Caco-2 (cell line): Measurements from ENCODE around the gene COL4A6. TPM values are rescaled to one million over a fixed set of nuclear protein-coding genes. Genes with fewer than 3 reads are reported as not detected.

Experiments used
- BruUV-seq: library from RNA; stranded (reverse); fragments of 400-500 nt; replicated peaks from 2 replicates; lab custom pipeline; 2021; lab: Mats Ljungman, UMichigan
- CTCF ChIA-PET: fragments of 300-600 bp; sonication (Branson Sonifier 250); formaldehyde crosslinking; loops from one replicate; lab custom pipeline; 2022; ENCODE audit warnings: antibody characterized with exemption; lab: Charles Lee
- POLR2A ChIA-PET: fragments of 300-600 bp; sonication (Branson Sonifier 250); formaldehyde crosslinking; loops from one replicate; lab custom pipeline; 2022; ENCODE audit warnings: antibody characterized with exemption; lab: Charles Lee
- DNase-seq, 2 experiments: peaks; one replicate each; pipeline versions ENCODE4 v3.0.0 to v3.0.0-alpha.2; 2020 to 2022
- H3K27me3 ChIP-seq: replicated peaks from 2 replicates; pipeline ENCODE4 v1.6.0; 2011; ENCODE audit warnings: low read length; ENCODE audit not compliant: control insufficient read depth, insufficient read depth
- H3K36me3 ChIP-seq: 2 replicates; pipeline ENCODE4 v1.5.1; 2011; ENCODE audit warnings: low read length; ENCODE audit not compliant: control insufficient read depth, insufficient read depth
- H3K4me1 ChIP-seq: fragments of 250-450 bp; sonication (Bioruptor Pico); 2 replicates; pipeline ENCODE4 v1.5.1; 2020; ENCODE audit warnings: mild to moderate bottlenecking
- H3K4me3 ChIP-seq: 2 replicates; pipeline ENCODE4 v1.5.1; 2011; ENCODE audit warnings: low read depth, mild to moderate bottlenecking, control low read depth, low read length
- H3K9me3 ChIP-seq: fragments of 250-450 bp; sonication (Bioruptor Pico); 2 replicates; pipeline ENCODE4 v1.5.1; 2020; ENCODE audit warnings: mild to moderate bottlenecking, moderate library complexity
- H3K27ac Mint-ChIP-seq: one replicate; pipeline ENCODE4 v1.8.0; 2022; ENCODE audit warnings: mixed read lengths; ENCODE audit not compliant: unreplicated experiment
- H3K27me3 Mint-ChIP-seq: one replicate; pipeline ENCODE4 v1.8.0; 2022; ENCODE audit warnings: mixed read lengths; ENCODE audit not compliant: insufficient read depth, unreplicated experiment
- H3K36me3 Mint-ChIP-seq: one replicate; pipeline ENCODE4 v1.8.0; 2022; ENCODE audit warnings: mild to moderate bottlenecking, mixed read lengths; ENCODE audit not compliant: insufficient read depth, unreplicated experiment
- H3K4me1 Mint-ChIP-seq: one replicate; pipeline ENCODE4 v1.8.0; 2022; ENCODE audit warnings: low read depth, mixed read lengths; ENCODE audit not compliant: unreplicated experiment
- H3K4me3 Mint-ChIP-seq: one replicate; pipeline ENCODE4 v1.8.0; 2022; ENCODE audit warnings: mild to moderate bottlenecking, moderate library complexity, mixed read lengths; ENCODE audit not compliant: unreplicated experiment
- H3K9me3 Mint-ChIP-seq: one replicate; pipeline ENCODE4 v1.8.0; 2022; ENCODE audit warnings: mixed read lengths; ENCODE audit not compliant: unreplicated experiment
- intact Hi-C: fragments of 100-400 bp; cut with micrococcal nuclease; formaldehyde crosslinking; loops from one replicate; pipeline ENCODE4 v1.10.0; 2022; ENCODE audit not compliant: unreplicated experiment
- total RNA-seq: library from RNA; stranded (reverse); gene quantifications from 2 replicates; pipeline ENCODE4 v1.2.3, GENCODE V29; 2022
- TF ChIP-seq, protein P1 (sequence below), 2 experiments: fragments of 200-600 bp in 1 of 2; IDR thresholded peaks; 1 replicate in 1 of 2; 2 replicates in 1 of 2; pipeline versions ENCODE4 v1.5.1 to v1.8.0; 2011 to 2022; ENCODE audit warnings: antibody characterized with exemption in 1 of 2, control low read depth in 1 of 2, inconsistent platforms in 1 of 2, low read depth in 1 of 2, low read length in 1 of 2, mild to moderate bottlenecking in 1 of 2, moderate library complexity in 1 of 2; ENCODE audit not compliant: insufficient read depth in 1 of 2, severe bottlenecking in 1 of 2, unreplicated experiment in 1 of 2

The COL4A6 gene
- total RNA-seq, 1 experiment from 2014 or later, result 16.0 TPM

DNA sequence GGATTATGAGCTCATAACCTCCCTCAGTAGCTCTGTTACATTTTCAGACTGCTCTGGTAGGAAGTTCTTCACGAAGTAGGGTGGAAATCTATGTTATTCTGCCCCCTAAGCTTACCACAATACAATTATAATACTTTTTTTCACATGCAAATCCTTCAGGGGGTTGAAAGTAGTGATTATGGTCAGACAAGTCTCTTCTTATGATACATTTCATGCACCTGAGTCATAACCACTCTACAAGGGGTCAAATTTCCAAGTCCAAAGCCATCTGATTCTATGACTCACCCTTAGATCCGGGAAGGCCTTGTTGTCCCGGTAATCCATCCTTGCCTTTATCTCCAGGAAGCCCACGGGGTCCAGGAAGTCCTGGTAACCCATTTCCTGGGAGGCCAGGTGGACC is 251.4 kb downstream of the COL4A6 start:
- H3K4me3 Mint-ChIP-seq, result no peak overlapping the region
- Histone ChIP-seq H3K36me3 (no peaks in the 10 kb centered on the region), H3K4me1 (no peaks in the 10 kb centered on the region), H3K9me3 (no peaks in the 10 kb centered on the region), H3K4me3 (no peak overlapping the region), H3K27me3 (no peaks in the 10 kb centered on the region)
- H3K27me3 Mint-ChIP-seq, result no peaks in the 10 kb centered on the region
- TF ChIP-seq, protein P1, sequence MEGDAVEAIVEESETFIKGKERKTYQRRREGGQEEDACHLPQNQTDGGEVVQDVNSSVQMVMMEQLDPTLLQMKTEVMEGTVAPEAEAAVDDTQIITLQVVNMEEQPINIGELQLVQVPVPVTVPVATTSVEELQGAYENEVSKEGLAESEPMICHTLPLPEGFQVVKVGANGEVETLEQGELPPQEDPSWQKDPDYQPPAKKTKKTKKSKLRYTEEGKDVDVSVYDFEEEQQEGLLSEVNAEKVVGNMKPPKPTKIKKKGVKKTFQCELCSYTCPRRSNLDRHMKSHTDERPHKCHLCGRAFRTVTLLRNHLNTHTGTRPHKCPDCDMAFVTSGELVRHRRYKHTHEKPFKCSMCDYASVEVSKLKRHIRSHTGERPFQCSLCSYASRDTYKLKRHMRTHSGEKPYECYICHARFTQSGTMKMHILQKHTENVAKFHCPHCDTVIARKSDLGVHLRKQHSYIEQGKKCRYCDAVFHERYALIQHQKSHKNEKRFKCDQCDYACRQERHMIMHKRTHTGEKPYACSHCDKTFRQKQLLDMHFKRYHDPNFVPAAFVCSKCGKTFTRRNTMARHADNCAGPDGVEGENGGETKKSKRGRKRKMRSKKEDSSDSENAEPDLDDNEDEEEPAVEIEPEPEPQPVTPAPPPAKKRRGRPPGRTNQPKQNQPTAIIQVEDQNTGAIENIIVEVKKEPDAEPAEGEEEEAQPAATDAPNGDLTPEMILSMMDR (IDR thresholded peaks at IDR 0.05; ENCODE audit: insufficient read depth in 1 of 2, low read depth in 1 of 2, low read length in 1 of 2, severe bottlenecking in 1 of 2, unreplicated experiment in 1 of 2), result no peak
- no peak overlapping the region for H3K27ac Mint-ChIP-seq
- H3K4me1 Mint-ChIP-seq, result no peaks in the 10 kb centered on the region
- H3K9me3 Mint-ChIP-seq, result no peaks in the 10 kb centered on the region
- POLR2A ChIA-PET, result no interaction called here
- no TSS peak for BruUV-seq
- H3K36me3 Mint-ChIP-seq, result no peaks in the 10 kb centered on the region
- DNase-seq, result no peak
- intact Hi-C loops, result no loop called here
- CTCF ChIA-PET, result no interaction called here

DNA sequence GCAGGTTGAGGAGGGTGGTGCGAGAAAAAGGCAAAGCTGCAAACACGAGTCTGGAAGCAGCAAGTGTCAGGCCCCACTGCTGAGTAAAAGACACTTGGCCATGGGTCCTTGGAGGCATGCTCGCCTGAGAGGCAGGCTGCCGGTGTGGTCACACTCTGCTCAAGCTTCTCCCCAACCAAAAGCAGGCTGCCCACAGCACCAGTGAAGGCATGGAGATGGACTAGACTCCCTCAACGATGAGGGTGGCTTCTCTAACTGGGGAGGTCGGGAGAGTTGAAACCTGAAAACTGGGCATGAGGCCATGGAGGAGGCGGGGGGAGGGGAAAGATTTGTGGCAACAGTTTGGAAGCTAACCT is 260.1 kb downstream of the COL4A6 start:
- no peaks in the 10 kb centered on the region for H3K4me1 Mint-ChIP-seq
- Histone ChIP-seq H3K4me3 (no peak overlapping the region), H3K27me3 (no peaks in the 10 kb centered on the region), H3K4me1 (no peaks in the 10 kb centered on the region), H3K36me3 (no peaks in the 10 kb centered on the region), H3K9me3 (no peaks in the 10 kb centered on the region)
- no peak for DNase-seq
- H3K27me3 Mint-ChIP-seq, result no peaks in the 10 kb centered on the region
- peaks cover 6% of the 10 kb centered on the region for H3K36me3 Mint-ChIP-seq
- POLR2A ChIA-PET, result no interaction called here
- H3K27ac Mint-ChIP-seq, result no peak overlapping the region
- TF ChIP-seq, protein P1 (IDR thresholded peaks at IDR 0.05; ENCODE audit: insufficient read depth in 1 of 2, low read depth in 1 of 2, low read length in 1 of 2, severe bottlenecking in 1 of 2, unreplicated experiment in 1 of 2), result no peak
- H3K4me3 Mint-ChIP-seq, result no peak overlapping the region
- no TSS peak for BruUV-seq
- no peaks in the 10 kb centered on the region for H3K9me3 Mint-ChIP-seq
- intact Hi-C loops, result no loop called here
- CTCF ChIA-PET, result no interaction called here

DNA sequence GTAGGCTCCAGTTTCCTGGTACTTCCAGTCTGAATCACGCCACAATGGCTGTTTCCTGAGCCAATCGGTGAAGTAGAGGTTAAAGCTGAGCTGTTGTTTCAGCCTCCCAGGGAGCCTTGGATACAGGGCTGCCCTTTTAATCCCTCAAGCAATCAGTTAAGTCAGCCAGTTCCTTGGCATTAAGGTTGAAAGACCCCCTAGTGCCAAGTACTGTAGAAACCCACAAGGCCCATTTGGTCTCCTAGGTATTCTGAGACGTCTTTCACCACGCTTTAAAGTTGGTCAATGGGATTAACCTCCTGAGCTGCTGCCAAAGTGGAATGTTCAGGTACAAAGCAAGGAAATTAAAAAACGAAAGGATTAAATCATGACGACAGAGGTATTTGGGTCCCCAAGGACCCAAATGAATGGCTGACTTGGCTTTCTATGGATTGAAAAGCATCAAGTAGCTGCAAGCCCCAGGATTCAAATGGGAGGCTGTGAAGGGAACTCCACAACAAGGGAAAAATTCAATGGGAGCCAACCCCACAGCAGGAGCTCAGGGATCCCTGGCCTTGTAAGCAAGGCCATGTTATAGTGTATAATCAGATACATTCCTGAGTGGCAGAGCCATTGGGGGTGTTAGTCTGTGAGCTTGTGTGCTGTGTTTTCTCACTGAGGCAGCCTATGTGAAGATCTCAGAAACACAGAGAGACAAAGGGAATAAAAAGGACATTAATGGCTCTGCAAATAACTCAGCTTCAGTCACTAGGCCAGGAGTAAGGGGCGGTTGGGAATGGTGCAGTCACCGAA is 260.7 kb downstream of the COL4A6 start:
- no peaks in the 10 kb centered on the region for H3K4me1 Mint-ChIP-seq
- no TSS peak for BruUV-seq
- Histone ChIP-seq H3K36me3 (no peaks in the 10 kb centered on the region), H3K27me3 (no peaks in the 10 kb centered on the region), H3K4me1 (no peaks in the 10 kb centered on the region), H3K4me3 (no peak overlapping the region), H3K9me3 (no peaks in the 10 kb centered on the region)
- H3K27ac Mint-ChIP-seq, result no peak overlapping the region
- H3K9me3 Mint-ChIP-seq, result no peaks in the 10 kb centered on the region
- ChIA-PET CTCF (no interaction called here), POLR2A (no interaction called here)
- H3K4me3 Mint-ChIP-seq, result no peak overlapping the region
- intact Hi-C loops, result no loop called here
- DNase-seq, result no peak
- TF ChIP-seq, protein P1 (IDR thresholded peaks at IDR 0.05; ENCODE audit: insufficient read depth in 1 of 2, low read depth in 1 of 2, low read length in 1 of 2, severe bottlenecking in 1 of 2, unreplicated experiment in 1 of 2), result no peak
- H3K36me3 Mint-ChIP-seq, result peaks cover 6% of the 10 kb centered on the region
- H3K27me3 Mint-ChIP-seq, result no peaks in the 10 kb centered on the region
